Uterus (tissue), 4 donors: ENCODE measurements around the gene CAMTA1. TPM values are rescaled to one million over a fixed set of nuclear protein-coding genes. Genes with fewer than 3 reads are reported as not detected.
"Not testable (repeated sequence)": the region's sequence is repeated elsewhere in the genome, so short reads cannot be mapped to it uniquely, and the experiment has no call there.

Source experiments
- DNase-seq, 2 donors: peaks; one replicate each; pipeline ENCODE4 v3.0.0-alpha.2; 2019 to 2020
- H3K27ac ChIP-seq, 2 donors: fragments of 200-600 bp; sonication (generic); 1 replicate in 1 of 2; 2 replicates in 1 of 2; pipeline ENCODE4 v1.5.1; 2016 to 2018
- H3K27me3 ChIP-seq, 2 donors: fragments of 200-600 bp; sonication (generic); one replicate each; pipeline ENCODE4 v1.5.1; 2018 to 2019; ENCODE audit warnings: control low read depth in 1 of 2
- H3K36me3 ChIP-seq, 2 donors: fragments of 200-600 bp; sonication (generic); one replicate each; pipeline ENCODE4 v1.5.1; 2019; ENCODE audit warnings: control low read depth in 1 of 2
- H3K4me1 ChIP-seq, 2 donors: fragments of 200-600 bp; sonication (generic); one replicate each; pipeline ENCODE4 v1.5.1; 2018 to 2019; ENCODE audit warnings: control low read depth in 1 of 2
- H3K4me3 ChIP-seq, 2 donors: fragments of 200-600 bp; sonication (generic); 1 replicate in 1 of 2; 2 replicates in 1 of 2; pipeline ENCODE4 v1.5.1; 2018 to 2019; ENCODE audit warnings: mild to moderate bottlenecking in 1 of 2
- H3K9me3 ChIP-seq, 2 donors: fragments of 200-600 bp; sonication (generic); one replicate each; pipeline ENCODE4 v1.5.1; 2019; ENCODE audit warnings: control low read depth in 1 of 2
- CTCF ChIP-seq, 4 experiments: fragments of 200-600 bp in 2 of 4; fragments of 450-650 bp in 2 of 4; sonication (generic) in 2 of 4; IDR thresholded peaks; one replicate each; pipeline ENCODE4 v1.5.1; 2016 to 2019; ENCODE audit warnings: antibody characterized with exemption in 4 of 4, mild to moderate bottlenecking in 2 of 4, moderate library complexity in 1 of 4
- POLR2A ChIP-seq, 2 donors: fragments of 450-650 bp; IDR thresholded peaks; one replicate each; pipeline ENCODE4 v1.6.1; 2016; ENCODE audit warnings: antibody characterized with exemption in 2 of 2, mild to moderate bottlenecking in 1 of 2, moderate library complexity in 1 of 2
- intact Hi-C: fragments of 100-400 bp; cut with DNase I; formaldehyde crosslinking; loops from one replicate; pipeline ENCODE4 v1.15.1; 2023; ENCODE audit warnings: low total_unique reads
- total RNA-seq, 4 donors: library from RNA; depleted of rRNA in 3 of 4; stranded (reverse); fragments of >200 nt in 3 of 4; gene quantifications; one replicate each; pipeline versions ENCODE4 v1.1.0 to v1.2.4, GENCODE V29; 2014 to 2023
- donor health status: DM: yes; HTN: yes; CAD: no.

CAMTA1 gene
- total RNA-seq, 4 donors from 2014 or later: 29.7 to 427 (median 64.8) TPM

GRCh38 chr1:7707527-7707926 is 922.3 kb downstream of the CAMTA1 start:
- Histone ChIP-seq H3K9me3 (no peaks in the 10 kb centered on the region), H3K36me3 (no peaks in the 10 kb centered on the region), H3K4me3 (no peak overlapping the region), H3K27ac (no peak overlapping the region), H3K4me1 (peaks cover 0 to 7% of the 10 kb centered on the region in 2 donors), H3K27me3 (no peaks in the 10 kb centered on the region)
- intact Hi-C loops: no loop called here
- no peak for DNase-seq
- no peak for TF ChIP-seq POLR2A (IDR thresholded peaks at IDR 0.05)
- TF ChIP-seq CTCF (IDR thresholded peaks at IDR 0.05): no peak

- H3K36me3 ChIP-seq, H3K4me3 ChIP-seq, intact Hi-C loops, H3K27me3 ChIP-seq, H3K4me1 ChIP-seq, H3K27ac ChIP-seq, H3K9me3 ChIP-seq, DNase-seq: not testable (repeated sequence)
Measured at GRCh38 chr1:7708065-7708464, 922.8 kb downstream of the CAMTA1 start.

- H3K36me3 ChIP-seq: no peaks in the 10 kb centered on the region
- no peak overlapping the region for H3K27ac ChIP-seq
- no peaks in the 10 kb centered on the region for H3K27me3 ChIP-seq
- intact Hi-C loops: no loop called here
- no peak overlapping the region for H3K4me3 ChIP-seq
- TF ChIP-seq CTCF (IDR thresholded peaks at IDR 0.05) (no peak), POLR2A (IDR thresholded peaks at IDR 0.05) (no peak)
- H3K4me1 ChIP-seq: no peaks in the 10 kb centered on the region
- no peak for DNase-seq
- no peaks in the 10 kb centered on the region for H3K9me3 ChIP-seq
Measured at GRCh38 chr1:7710859-7711258, 925.6 kb downstream of the CAMTA1 start.

- Histone ChIP-seq H3K9me3 (no peaks in the 10 kb centered on the region), H3K4me1 (no peaks in the 10 kb centered on the region), H3K36me3 (no peaks in the 10 kb centered on the region), H3K27ac (no peak overlapping the region), H3K27me3 (no peaks in the 10 kb centered on the region), H3K4me3 (no peak overlapping the region)
- no peak for DNase-seq
- no peak for TF ChIP-seq POLR2A (IDR thresholded peaks at IDR 0.05)
- no peak for TF ChIP-seq CTCF (IDR thresholded peaks at IDR 0.05)
- intact Hi-C loops: no loop called here
Measured at GRCh38 chr1:7712731-7713323, 927.6 kb downstream of the CAMTA1 start.

- no peak for TF ChIP-seq CTCF (IDR thresholded peaks at IDR 0.05)
- TF ChIP-seq POLR2A (IDR thresholded peaks at IDR 0.05): no peak
- no peak for DNase-seq
- H3K27ac ChIP-seq: no peak overlapping the region
- H3K9me3 ChIP-seq: no peaks in the 10 kb centered on the region
- intact Hi-C loops: no loop called here
- H3K27me3 ChIP-seq: no peaks in the 10 kb centered on the region
- no peaks in the 10 kb centered on the region for H3K4me1 ChIP-seq
- H3K4me3 ChIP-seq: no peak overlapping the region
- no peaks in the 10 kb centered on the region for H3K36me3 ChIP-seq
Measured at GRCh38 chr1:7716506-7716905, 931.3 kb downstream of the CAMTA1 start.
